K562 (cell line): ENCODE measurements around the gene IQSEC3.

ENCODE experiments used
- BACH1 ChIP-seq: fragments of 200-800 bp; sonication (Bioruptor generic); IDR thresholded peaks from 2 replicates; pipeline ENCODE4 v1.6.1; 2016; ENCODE audit warnings: missing genetic modification characterization, missing compliant biosample characterization
- CBX2 ChIP-seq: fragments of 200-600 bp; sonication (generic); IDR thresholded peaks from one replicate; pipeline ENCODE4 v1.6.1; 2012; ENCODE audit warnings: mild to moderate bottlenecking, low read length, inconsistent platforms; ENCODE audit not compliant: insufficient read depth, poor library complexity, severe bottlenecking
- HCFC1 ChIP-seq: IDR thresholded peaks from 2 replicates; pipeline ENCODE4 v1.6.1; 2012; ENCODE audit warnings: low read depth, low read length, improper control_type of control experiment
- HOXB6 ChIP-seq: fragments of 250-450 bp; sonication (Bioruptor Pico); IDR thresholded peaks from 2 replicates; pipeline ENCODE4 v1.5.1; 2022; ENCODE audit warnings: mild to moderate bottlenecking, borderline replicate concordance
- TAF1 ChIP-seq: IDR thresholded peaks from 2 replicates; pipeline ENCODE4 v1.6.1; 2011; ENCODE audit warnings: mild to moderate bottlenecking, low read length, moderate library complexity; ENCODE audit not compliant: insufficient read depth, control insufficient read depth, severe bottlenecking; ENCODE audit errors: extremely low read depth
- ZBTB17 ChIP-seq: fragments of 450-650 bp; formaldehyde crosslinking; IDR thresholded peaks from 2 replicates; pipeline ENCODE4 v1.4.0; 2020; ENCODE audit warnings: mild to moderate bottlenecking
- TF ChIP-seq, protein P1 (sequence below), 3 experiments: IDR thresholded peaks in 2 of 3; conservative IDR thresholded peaks in 1 of 3; 2 replicates each; pipeline ENCODE4 v1.5.1; 2011 to 2012; ENCODE audit warnings: low read length in 3 of 3, mild to moderate bottlenecking in 3 of 3, control low read depth in 2 of 3, improper control_type of control experiment in 1 of 3, inconsistent platforms in 1 of 3, low read depth in 1 of 3, mixed read lengths in 1 of 3, moderate library complexity in 1 of 3; ENCODE audit not compliant: insufficient read depth in 2 of 3
- TF ChIP-seq, protein P2 (sequence below): fragments of 200-600 bp; sonication (generic); IDR thresholded peaks from one replicate; pipeline ENCODE4 v1.6.1; 2012; ENCODE audit warnings: mild to moderate bottlenecking, low read depth, low read length, inconsistent platforms
- TF ChIP-seq, protein P3 (sequence below): fragments of 250-450 bp; sonication (Bioruptor Pico); IDR thresholded peaks from 2 replicates; pipeline ENCODE4 v1.5.0; 2021; ENCODE audit warnings: mild to moderate bottlenecking, borderline replicate concordance
- TF ChIP-seq, protein P4 (sequence below): fragments of 250-450 bp; sonication (Bioruptor Pico); IDR thresholded peaks from 2 replicates; pipeline ENCODE4 v1.5.1; 2021; ENCODE audit warnings: mild to moderate bottlenecking

DNA sequence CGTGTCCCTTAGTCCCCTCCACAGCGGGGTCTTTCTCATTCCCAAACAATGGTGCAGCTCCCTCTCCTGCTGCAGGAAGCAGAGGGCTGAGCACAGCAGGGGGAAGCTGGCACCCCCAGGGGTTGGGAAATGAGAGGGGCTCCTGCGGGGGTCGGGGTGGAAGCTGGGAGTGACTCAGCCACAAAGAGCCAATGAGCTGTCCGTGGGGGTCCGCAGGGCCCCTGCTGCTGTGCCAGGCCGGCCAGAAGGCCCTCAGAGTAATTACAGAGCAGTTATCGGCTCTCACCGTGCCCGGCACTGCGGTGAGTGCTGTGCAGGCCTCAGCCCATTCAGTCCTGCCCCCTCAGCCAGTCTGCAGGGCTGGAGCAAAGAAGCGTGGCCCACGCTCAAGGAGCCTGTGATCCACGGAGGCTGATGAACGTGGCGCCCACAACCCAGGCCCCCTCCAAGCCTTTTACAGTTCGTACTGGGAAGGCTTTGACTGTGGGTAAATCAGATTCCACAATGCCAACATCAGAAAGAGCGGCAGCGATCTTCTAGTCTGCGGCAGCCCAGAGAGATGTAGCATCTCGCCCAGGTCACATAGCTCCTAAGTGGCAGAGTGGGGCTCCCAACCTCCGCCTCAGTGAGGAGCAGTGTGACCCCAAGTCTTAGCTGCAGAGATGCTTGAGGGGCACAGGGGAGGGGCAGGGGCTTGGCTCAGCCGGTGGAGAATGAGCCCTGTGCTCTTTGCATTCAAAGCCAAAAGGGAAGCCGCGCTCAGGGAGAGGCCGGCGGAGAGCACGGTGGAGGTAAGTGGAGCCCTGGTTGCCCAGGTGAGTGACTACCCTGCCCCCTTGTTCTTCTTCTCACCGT lies 104.0 kb downstream of the IQSEC3 start:
- TF ChIP-seq, protein P1, sequence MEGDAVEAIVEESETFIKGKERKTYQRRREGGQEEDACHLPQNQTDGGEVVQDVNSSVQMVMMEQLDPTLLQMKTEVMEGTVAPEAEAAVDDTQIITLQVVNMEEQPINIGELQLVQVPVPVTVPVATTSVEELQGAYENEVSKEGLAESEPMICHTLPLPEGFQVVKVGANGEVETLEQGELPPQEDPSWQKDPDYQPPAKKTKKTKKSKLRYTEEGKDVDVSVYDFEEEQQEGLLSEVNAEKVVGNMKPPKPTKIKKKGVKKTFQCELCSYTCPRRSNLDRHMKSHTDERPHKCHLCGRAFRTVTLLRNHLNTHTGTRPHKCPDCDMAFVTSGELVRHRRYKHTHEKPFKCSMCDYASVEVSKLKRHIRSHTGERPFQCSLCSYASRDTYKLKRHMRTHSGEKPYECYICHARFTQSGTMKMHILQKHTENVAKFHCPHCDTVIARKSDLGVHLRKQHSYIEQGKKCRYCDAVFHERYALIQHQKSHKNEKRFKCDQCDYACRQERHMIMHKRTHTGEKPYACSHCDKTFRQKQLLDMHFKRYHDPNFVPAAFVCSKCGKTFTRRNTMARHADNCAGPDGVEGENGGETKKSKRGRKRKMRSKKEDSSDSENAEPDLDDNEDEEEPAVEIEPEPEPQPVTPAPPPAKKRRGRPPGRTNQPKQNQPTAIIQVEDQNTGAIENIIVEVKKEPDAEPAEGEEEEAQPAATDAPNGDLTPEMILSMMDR (IDR thresholded peaks at IDR 0.05 in 2 of 3, conservative IDR thresholded peaks at IDR 0.05 in 1 of 3; ENCODE audit: insufficient read depth in 2 of 3, low read depth in 1 of 3, low read length in 3 of 3): no peak
- TF ChIP-seq, protein P2, sequence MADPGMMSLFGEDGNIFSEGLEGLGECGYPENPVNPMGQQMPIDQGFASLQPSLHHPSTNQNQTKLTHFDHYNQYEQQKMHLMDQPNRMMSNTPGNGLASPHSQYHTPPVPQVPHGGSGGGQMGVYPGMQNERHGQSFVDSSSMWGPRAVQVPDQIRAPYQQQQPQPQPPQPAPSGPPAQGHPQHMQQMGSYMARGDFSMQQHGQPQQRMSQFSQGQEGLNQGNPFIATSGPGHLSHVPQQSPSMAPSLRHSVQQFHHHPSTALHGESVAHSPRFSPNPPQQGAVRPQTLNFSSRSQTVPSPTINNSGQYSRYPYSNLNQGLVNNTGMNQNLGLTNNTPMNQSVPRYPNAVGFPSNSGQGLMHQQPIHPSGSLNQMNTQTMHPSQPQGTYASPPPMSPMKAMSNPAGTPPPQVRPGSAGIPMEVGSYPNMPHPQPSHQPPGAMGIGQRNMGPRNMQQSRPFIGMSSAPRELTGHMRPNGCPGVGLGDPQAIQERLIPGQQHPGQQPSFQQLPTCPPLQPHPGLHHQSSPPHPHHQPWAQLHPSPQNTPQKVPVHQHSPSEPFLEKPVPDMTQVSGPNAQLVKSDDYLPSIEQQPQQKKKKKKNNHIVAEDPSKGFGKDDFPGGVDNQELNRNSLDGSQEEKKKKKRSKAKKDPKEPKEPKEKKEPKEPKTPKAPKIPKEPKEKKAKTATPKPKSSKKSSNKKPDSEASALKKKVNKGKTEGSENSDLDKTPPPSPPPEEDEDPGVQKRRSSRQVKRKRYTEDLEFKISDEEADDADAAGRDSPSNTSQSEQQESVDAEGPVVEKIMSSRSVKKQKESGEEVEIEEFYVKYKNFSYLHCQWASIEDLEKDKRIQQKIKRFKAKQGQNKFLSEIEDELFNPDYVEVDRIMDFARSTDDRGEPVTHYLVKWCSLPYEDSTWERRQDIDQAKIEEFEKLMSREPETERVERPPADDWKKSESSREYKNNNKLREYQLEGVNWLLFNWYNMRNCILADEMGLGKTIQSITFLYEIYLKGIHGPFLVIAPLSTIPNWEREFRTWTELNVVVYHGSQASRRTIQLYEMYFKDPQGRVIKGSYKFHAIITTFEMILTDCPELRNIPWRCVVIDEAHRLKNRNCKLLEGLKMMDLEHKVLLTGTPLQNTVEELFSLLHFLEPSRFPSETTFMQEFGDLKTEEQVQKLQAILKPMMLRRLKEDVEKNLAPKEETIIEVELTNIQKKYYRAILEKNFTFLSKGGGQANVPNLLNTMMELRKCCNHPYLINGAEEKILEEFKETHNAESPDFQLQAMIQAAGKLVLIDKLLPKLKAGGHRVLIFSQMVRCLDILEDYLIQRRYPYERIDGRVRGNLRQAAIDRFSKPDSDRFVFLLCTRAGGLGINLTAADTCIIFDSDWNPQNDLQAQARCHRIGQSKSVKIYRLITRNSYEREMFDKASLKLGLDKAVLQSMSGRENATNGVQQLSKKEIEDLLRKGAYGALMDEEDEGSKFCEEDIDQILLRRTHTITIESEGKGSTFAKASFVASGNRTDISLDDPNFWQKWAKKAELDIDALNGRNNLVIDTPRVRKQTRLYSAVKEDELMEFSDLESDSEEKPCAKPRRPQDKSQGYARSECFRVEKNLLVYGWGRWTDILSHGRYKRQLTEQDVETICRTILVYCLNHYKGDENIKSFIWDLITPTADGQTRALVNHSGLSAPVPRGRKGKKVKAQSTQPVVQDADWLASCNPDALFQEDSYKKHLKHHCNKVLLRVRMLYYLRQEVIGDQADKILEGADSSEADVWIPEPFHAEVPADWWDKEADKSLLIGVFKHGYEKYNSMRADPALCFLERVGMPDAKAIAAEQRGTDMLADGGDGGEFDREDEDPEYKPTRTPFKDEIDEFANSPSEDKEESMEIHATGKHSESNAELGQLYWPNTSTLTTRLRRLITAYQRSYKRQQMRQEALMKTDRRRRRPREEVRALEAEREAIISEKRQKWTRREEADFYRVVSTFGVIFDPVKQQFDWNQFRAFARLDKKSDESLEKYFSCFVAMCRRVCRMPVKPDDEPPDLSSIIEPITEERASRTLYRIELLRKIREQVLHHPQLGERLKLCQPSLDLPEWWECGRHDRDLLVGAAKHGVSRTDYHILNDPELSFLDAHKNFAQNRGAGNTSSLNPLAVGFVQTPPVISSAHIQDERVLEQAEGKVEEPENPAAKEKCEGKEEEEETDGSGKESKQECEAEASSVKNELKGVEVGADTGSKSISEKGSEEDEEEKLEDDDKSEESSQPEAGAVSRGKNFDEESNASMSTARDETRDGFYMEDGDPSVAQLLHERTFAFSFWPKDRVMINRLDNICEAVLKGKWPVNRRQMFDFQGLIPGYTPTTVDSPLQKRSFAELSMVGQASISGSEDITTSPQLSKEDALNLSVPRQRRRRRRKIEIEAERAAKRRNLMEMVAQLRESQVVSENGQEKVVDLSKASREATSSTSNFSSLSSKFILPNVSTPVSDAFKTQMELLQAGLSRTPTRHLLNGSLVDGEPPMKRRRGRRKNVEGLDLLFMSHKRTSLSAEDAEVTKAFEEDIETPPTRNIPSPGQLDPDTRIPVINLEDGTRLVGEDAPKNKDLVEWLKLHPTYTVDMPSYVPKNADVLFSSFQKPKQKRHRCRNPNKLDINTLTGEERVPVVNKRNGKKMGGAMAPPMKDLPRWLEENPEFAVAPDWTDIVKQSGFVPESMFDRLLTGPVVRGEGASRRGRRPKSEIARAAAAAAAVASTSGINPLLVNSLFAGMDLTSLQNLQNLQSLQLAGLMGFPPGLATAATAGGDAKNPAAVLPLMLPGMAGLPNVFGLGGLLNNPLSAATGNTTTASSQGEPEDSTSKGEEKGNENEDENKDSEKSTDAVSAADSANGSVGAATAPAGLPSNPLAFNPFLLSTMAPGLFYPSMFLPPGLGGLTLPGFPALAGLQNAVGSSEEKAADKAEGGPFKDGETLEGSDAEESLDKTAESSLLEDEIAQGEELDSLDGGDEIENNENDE: no peak
- TF ChIP-seq CBX2 (no peak), HOXB6 (CRISPR knock-in tag) (no peak), TAF1 (no peak), ZBTB17 (CRISPR knock-in tag) (no peak), BACH1 (tag) (no peak), HCFC1 (no peak)
- TF ChIP-seq, protein P3, sequence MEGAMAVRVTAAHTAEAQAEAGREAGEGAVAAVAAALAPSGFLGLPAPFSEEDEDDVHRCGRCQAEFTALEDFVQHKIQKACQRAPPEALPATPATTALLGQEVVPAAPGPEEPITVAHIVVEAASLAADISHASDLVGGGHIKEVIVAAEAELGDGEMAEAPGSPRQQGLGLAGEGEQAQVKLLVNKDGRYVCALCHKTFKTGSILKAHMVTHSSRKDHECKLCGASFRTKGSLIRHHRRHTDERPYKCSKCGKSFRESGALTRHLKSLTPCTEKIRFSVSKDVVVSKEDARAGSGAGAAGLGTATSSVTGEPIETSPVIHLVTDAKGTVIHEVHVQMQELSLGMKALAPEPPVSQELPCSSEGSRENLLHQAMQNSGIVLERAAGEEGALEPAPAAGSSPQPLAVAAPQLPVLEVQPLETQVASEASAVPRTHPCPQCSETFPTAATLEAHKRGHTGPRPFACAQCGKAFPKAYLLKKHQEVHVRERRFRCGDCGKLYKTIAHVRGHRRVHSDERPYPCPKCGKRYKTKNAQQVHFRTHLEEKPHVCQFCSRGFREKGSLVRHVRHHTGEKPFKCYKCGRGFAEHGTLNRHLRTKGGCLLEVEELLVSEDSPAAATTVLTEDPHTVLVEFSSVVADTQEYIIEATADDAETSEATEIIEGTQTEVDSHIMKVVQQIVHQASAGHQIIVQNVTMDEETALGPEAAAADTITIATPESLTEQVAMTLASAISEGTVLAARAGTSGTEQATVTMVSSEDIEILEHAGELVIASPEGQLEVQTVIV (CRISPR knock-in tag): no peak
- TF ChIP-seq, protein P4, sequence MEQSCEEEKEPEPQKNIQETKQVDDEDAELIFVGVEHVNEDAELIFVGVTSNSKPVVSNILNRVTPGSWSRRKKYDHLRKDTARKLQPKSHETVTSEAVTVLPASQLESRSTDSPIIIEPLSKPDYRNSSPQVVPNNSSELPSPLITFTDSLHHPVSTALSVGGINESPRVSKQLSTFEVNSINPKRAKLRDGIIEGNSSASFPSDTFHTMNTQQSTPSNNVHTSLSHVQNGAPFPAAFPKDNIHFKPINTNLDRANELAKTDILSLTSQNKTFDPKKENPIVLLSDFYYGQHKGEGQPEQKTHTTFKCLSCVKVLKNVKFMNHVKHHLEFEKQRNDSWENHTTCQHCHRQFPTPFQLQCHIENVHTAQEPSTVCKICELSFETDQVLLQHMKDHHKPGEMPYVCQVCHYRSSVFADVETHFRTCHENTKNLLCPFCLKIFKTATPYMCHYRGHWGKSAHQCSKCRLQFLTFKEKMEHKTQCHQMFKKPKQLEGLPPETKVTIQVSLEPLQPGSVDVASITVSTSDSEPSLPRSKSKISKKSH (CRISPR knock-in tag): no peak
